Endometrial microvascular endothelial cells (primary cell): ENCODE data around the gene DENND1A. TPM values are rescaled to one million over a fixed set of nuclear protein-coding genes. Genes with fewer than 3 reads are reported as not detected.

Experiments
- in situ Hi-C: cut with HindIII; loops from 2 replicates; pipeline ENCODE4 v1.10.0; 2017; ENCODE audit warnings: low sequenced_read_pairs, low pct_unique_long_range_greater_than_20kb; ENCODE audit errors: inconsistent ontology term
- total RNA-seq: library from RNA; depleted of rRNA; stranded (reverse); fragments of >200 nt; gene quantifications from one replicate; pipeline ENCODE4 v1.2.3, GENCODE V29; 2015; ENCODE audit errors: inconsistent ontology term

The DENND1A gene
- total RNA-seq, 1 donor from 2014 or later: 13.6 TPM

- in situ Hi-C loops: no loop called here
Observed at GRCh38 chr9:123883634-123884033, 46.3 kb downstream of the DENND1A start.

GRCh38 chr9:123881604-123882003, 48.3 kb downstream of the DENND1A start:
- in situ Hi-C loops: no loop called here

DNA sequence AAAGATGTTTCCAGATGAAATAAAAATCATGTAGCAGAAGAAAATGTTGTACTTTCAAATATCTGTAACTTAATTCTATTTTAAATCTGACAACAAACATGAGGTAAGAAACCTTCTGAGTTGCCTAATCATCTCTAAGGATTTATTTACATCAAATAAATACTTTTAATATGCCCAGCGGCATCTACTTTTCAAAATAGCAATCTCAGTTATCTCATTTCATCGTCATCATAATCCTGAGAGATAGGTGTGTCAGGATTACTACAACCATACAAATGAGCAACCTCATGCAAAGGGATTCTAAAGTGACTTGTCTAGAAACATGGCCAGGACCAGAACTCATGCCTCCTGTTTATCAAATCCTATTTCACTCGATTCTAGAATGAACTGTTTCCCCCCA, 49.5 kb downstream of the DENND1A start:
- in situ Hi-C loops: no loop called here

GRCh38 chr9:123876750-123877149, 53.2 kb downstream of the DENND1A start:
- in situ Hi-C loops: no loop called here

- in situ Hi-C loops: no loop called here
Observed at GRCh38 chr9:123872710-123873109, 57.2 kb downstream of the DENND1A start.

GRCh38 chr9:123871781-123872180, 58.1 kb downstream of the DENND1A start:
- in situ Hi-C loops: no loop called here

DNA sequence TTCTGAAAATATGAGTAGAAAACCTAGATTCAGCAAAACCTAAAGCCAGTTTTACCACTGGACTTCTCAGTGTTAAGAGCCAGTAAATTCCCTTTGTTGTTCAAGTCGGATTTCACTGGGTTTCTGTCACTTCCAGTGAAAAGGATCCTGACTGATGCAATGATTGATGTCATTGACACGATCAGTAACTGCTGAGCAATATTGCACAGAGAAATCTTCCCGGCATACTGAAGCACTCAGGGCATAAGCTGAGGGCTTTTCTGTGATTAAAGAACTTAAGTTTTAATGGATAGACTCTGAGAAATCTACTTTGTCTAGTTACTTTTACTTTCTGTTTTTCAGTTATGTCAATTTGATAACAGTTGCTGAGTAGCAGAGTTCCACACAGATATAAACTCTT, 61.9 kb downstream of the DENND1A start:
- in situ Hi-C loops: no loop called here

- in situ Hi-C loops: no loop called here
Observed at GRCh38 chr9:123867034-123867433, 62.9 kb downstream of the DENND1A start.

DNA sequence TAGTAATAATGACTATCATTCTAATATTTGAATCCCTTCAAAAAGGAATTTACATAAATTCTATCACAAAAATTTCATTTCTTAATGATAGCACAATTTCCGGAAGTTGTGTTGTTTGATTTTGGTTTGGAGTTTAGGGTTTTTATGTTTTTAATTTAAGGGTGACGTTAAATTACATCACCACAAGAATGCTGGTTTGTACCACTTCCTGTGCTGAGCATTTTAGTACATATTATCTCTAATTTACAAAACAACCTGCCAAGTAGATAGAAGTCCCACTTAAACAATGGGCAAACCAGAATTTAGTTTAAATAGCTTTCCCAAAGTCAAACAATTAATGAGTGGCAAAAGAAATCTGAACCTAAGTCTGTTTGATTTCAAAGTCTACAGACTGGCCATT, 63.4 kb downstream of the DENND1A start:
- in situ Hi-C loops: no loop called here

- in situ Hi-C loops: no loop called here
Observed at GRCh38 chr9:123865226-123866000, 64.5 kb downstream of the DENND1A start.

DNA sequence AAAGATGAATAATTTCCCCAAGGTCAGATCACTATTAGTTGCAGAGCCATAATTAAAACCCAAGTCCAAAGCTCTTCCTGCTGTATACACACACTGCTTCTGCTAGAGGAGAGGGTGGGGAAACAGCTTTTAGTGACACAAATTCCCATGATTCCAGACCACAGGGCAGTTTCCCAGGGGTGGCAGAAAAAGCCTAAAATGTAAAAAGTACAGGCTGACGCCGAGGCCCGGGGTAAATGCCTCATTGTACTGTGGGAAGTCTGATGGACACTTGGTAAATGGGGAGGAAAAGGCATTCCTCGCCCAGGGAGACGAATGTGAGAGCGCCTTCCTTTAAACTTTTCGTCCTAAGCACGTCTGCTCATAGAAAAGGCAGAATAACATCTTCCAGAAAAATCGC, 65.7 kb downstream of the DENND1A start:
- in situ Hi-C loops: no loop called here

- in situ Hi-C loops: no loop called here
Observed at GRCh38 chr9:123863164-123863855, 66.6 kb downstream of the DENND1A start.

- in situ Hi-C loops: no loop called here
Observed at GRCh38 chr9:123861756-123862120, 68.2 kb downstream of the DENND1A start.

DNA sequence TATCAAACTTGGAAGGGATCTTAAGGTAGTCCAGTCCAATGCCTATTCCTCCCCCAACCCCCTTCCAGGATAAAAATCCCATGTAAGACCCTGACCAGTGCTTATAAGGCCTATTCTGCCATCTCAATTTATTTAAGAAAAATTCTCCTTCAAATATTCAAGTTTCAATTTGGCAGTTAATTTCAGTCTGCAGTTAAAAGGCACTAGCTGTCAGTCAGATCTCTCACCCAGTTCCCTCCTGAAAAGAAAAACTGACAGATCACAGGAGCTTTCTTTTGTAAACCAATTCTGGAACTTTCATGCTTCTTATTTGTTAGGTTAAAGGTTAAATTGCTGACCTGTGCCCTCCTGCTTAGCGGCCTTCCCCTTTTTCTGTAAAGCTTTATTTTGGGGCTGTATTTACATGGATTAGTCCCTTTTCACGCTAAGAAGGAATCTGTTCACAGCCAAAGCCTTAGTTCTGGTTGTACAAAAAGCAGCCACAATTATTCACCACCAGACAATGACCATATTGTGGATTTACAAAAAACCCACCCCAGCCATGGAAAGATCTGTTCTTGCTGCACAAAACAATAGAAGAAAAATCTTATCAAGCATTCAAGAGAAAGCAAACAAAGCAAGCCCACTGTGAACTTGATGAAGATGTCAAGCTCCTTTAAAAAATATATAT, 68.7 kb downstream of the DENND1A start:
- in situ Hi-C loops: no loop called here

- in situ Hi-C loops: no loop called here
Observed at GRCh38 chr9:123860603-123861002, 69.3 kb downstream of the DENND1A start.

- in situ Hi-C loops: no loop called here
Observed at GRCh38 chr9:123852403-123852802, 77.5 kb downstream of the DENND1A start.

DNA sequence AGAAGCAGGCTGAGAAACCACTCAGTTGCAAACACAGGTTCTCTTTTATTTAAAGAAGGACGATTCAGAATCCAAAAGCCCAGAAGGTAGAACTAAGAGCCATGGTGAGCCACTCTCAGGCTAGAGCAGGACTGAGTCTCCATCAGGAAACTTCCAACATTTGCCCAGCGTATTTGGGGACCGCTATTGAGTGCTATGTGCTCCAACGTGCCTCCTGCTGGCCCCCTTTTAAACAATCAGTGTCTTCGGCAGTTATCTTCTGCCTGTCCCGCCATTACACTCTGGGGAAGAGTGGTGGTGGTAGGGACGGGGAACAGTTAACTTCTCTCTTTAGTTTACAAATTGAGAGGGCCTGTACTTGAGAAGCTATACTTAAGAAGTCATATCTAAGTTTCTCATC, 78.1 kb downstream of the DENND1A start:
- in situ Hi-C loops: no loop called here

DNA sequence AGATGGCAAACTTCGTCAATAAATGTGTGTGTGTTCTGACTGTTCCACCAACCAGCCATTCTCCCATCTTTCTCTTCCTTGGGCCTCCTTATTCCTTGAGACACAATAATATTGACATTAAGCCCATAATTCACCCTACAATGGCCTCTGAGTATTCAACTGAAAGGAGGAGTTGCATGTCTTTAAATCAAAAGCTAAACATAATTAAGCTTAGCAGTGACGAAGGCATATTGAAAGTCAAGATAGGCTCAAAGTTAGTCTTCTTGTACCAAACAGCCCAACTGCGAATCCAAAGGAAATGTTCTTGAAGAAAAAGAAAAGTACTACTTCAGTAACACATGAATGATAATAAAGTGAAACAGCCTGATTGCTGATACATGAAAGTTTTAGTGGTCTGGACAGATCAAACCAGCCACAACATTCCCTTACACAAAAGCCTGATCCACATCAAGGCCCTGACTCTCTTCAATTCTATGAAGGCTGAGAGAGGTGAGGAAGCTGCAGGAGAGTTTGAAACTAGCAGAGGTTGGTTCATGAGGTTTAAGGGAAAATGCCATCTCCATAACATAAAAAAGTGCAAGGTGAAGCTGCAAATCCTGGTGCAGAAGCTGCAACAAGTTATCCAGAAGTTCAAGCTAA, 81.4 kb downstream of the DENND1A start:
- in situ Hi-C loops: no loop called here

DNA sequence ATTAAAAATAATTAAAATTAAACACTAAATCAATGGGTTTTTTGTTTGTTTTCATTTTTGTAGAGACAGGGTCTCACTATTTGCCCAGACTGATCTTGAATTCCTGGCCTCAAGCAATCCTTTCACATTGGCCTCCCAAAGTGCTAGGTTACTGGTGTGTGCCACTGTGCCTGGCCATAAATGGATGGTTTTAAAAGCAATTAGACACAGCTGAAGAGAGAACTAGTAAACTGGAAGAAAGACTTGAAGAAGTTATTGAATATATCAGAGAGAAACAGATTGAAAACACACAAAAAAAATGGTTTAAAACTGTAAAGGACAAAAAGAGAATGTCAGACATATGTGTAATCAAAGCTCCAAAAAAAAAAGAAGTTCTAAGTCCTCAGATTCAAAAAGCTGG, 83.0 kb downstream of the DENND1A start:
- in situ Hi-C loops: no loop called here

GRCh38 chr9:123843703-123844102, 86.2 kb downstream of the DENND1A start:
- in situ Hi-C loops: no loop called here
